Suprapubic skin (tissue), 4 donors: ENCODE results near the gene WDR90. TPM values are rescaled to one million over a fixed set of nuclear protein-coding genes. Genes with fewer than 3 reads are reported as not detected.

Experiments
- DNase-seq, 2 donors: peaks; one replicate each; pipeline ENCODE4 v3.0.0-alpha.2; 2019; ENCODE audit warnings: low spot score in 2 of 2
- H3K27ac ChIP-seq: fragments of 200-600 bp; sonication (generic); one replicate; pipeline ENCODE4 v1.5.1; 2019
- H3K27me3 ChIP-seq: fragments of 200-600 bp; sonication (generic); one replicate; pipeline ENCODE4 v1.5.1; 2019
- H3K36me3 ChIP-seq: fragments of 200-600 bp; sonication (generic); one replicate; pipeline ENCODE4 v1.5.1; 2019
- H3K4me1 ChIP-seq: fragments of 200-600 bp; sonication (generic); one replicate; pipeline ENCODE4 v1.5.1; 2019
- H3K4me3 ChIP-seq: fragments of 200-600 bp; sonication (generic); one replicate; pipeline ENCODE4 v1.5.1; 2019; ENCODE audit warnings: mild to moderate bottlenecking
- H3K9me3 ChIP-seq: fragments of 200-600 bp; sonication (generic); one replicate; pipeline ENCODE4 v1.5.1; 2019
- EP300 ChIP-seq: sonication (generic); formaldehyde crosslinking; IDR thresholded peaks from one replicate; pipeline ENCODE4 v1.6.1; 2017; ENCODE audit warnings: antibody characterized with exemption
- POLR2A ChIP-seq, 2 donors: fragments of 450-650 bp; IDR thresholded peaks; one replicate each; pipeline ENCODE4 v1.6.1; 2017; ENCODE audit warnings: antibody characterized with exemption in 2 of 2, mild to moderate bottlenecking in 2 of 2, moderate library complexity in 2 of 2
- POLR2AphosphoS5 ChIP-seq, 3 donors: sonication (generic); formaldehyde crosslinking; IDR thresholded peaks; one replicate each; pipeline ENCODE4 v1.6.1; 2017; ENCODE audit warnings: antibody characterized with exemption in 3 of 3
- WGBS: methylation state at CpG from one replicate; pipeline ENCODE4 v1.1.5; 2018; 5-methylcytosine and 5-hydroxymethylcytosine counted together
- total RNA-seq, 4 donors: library from RNA; depleted of rRNA; stranded (reverse); fragments of >200 nt; gene quantifications; one replicate each; pipeline ENCODE4 v1.1.0, GENCODE V29; 2016
- TF ChIP-seq, protein P1 (sequence below), 2 donors: fragments of 200-600 bp in 1 of 2; fragments of 450-650 bp in 1 of 2; sonication (generic) in 1 of 2; IDR thresholded peaks; one replicate each; pipeline ENCODE4 v1.5.1; 2016 to 2019; ENCODE audit warnings: antibody characterized with exemption in 2 of 2, mild to moderate bottlenecking in 1 of 2, moderate library complexity in 1 of 2

The WDR90 gene
- total RNA-seq, 4 donors from 2014 or later, result 18.3 to 63.0 (median 32.2) TPM

DNA sequence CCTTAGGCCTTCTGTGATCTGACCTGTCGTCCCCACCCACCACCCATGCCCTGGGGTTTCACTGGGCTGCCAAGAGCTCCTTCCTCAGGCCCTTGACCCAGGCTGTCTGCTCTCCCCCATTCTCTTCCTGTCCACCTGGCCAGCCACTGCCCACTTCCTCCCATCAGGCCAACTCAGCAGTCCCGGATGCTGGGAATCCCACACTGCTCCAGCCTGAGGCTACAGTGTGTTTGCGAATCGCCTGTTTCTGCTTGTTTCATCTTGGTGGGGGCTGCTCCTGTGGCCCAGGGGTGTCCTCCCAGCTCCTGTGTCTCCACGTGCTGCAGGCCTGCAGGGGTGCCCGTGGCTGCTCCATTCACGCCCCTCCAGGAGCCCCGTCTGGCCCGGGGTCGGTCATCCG lies 64.9 kb downstream of the WDR90 start:
- H3K4me1 ChIP-seq, result peaks cover 26% of the 10 kb centered on the region
- H3K27me3 ChIP-seq, result peaks cover 67% of the 10 kb centered on the region
- H3K36me3 ChIP-seq, result no peaks in the 10 kb centered on the region
- 63% methylated on average over 1 of the region's 11 CpGs for WGBS
- H3K27ac ChIP-seq, result no peak overlapping the region
- no peak for TF ChIP-seq POLR2A (IDR thresholded peaks at IDR 0.05)
- TF ChIP-seq EP300, result no peak
- TF ChIP-seq, protein P1, sequence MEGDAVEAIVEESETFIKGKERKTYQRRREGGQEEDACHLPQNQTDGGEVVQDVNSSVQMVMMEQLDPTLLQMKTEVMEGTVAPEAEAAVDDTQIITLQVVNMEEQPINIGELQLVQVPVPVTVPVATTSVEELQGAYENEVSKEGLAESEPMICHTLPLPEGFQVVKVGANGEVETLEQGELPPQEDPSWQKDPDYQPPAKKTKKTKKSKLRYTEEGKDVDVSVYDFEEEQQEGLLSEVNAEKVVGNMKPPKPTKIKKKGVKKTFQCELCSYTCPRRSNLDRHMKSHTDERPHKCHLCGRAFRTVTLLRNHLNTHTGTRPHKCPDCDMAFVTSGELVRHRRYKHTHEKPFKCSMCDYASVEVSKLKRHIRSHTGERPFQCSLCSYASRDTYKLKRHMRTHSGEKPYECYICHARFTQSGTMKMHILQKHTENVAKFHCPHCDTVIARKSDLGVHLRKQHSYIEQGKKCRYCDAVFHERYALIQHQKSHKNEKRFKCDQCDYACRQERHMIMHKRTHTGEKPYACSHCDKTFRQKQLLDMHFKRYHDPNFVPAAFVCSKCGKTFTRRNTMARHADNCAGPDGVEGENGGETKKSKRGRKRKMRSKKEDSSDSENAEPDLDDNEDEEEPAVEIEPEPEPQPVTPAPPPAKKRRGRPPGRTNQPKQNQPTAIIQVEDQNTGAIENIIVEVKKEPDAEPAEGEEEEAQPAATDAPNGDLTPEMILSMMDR (IDR thresholded peaks at IDR 0.05), result no peak
- no peak overlapping the region for H3K4me3 ChIP-seq
- DNase-seq, result no peak
- no peaks in the 10 kb centered on the region for H3K9me3 ChIP-seq

DNA sequence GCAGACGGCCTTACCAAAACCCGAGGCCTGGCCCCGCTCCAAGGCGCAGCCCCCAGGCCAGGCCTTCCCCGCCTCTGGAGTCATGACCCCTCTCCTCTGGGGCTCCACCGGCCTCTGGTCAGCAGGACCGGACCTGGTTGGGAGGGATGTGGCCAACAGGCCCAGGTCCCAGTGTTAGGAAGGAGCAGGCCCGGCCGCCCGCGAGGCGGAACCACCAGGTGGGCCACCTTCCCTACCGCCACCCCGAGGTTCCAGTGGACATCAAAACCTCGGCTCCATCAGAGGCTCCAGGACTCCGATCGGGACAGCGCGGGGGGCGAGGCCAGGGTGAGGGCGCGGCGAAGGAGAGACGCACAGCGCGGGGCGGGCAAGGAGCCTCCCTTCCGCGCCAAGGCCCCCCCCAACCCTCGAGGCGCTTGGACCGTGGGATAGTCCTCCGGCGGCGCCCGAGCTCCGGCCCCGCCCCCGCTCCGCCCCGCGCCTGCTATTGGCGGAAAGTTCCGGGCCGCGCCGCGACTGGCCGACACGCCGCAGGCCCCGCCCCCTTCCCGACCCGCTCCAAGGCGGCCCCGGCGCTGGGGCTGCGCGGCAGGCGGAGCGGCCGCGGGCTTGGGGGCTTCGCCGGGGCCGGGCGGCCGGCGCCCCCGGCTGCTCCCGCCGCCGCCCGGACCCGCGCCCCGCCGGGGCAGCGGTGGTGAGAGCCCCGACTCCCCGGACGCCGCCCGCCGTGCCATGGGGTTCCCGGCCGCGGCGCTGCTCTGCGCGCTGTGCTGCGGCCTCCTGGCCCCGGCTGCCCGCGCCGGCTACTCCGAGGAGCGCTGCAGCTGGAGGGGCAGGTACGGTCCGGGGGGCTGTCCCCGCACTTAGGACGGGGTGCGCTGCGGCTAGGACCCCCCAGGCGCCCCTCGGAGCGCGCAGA lies 65.7 kb downstream of the WDR90 start, which contains the start of gene METRN:
METRN (plus strand) TSS at position 561 of the 919 bp plus-strand sequence; CDS start at position 733, 172 bp downstream.
- H3K36me3 ChIP-seq, result no peaks in the 10 kb centered on the region
- peak within 1 kb of the TSS; percentile 76 for H3K4me3 ChIP-seq
- H3K27me3 ChIP-seq, result peaks cover 60% of the 10 kb centered on the region
- 7% methylated on average over 62 of the region's 108 CpGs for WGBS
- TF ChIP-seq EP300, result no peak
- peak; percentile 92 to 94 for DNase-seq
- peaks cover 27% of the 10 kb centered on the region for H3K4me1 ChIP-seq
- no peak within 1 kb of the TSS for H3K27ac ChIP-seq
- H3K9me3 ChIP-seq, result no peaks in the 10 kb centered on the region

GRCh38 chr16:715477-716199 lies 66.5 kb downstream of the WDR90 start:
- no peak overlapping the region for H3K27ac ChIP-seq
- peak overlapping the region; percentile 76 for H3K4me3 ChIP-seq
- 4% methylated on average over 8 of the region's 74 CpGs for WGBS
- H3K9me3 ChIP-seq, result no peaks in the 10 kb centered on the region
- no peak for DNase-seq
- H3K4me1 ChIP-seq, result peaks cover 35% of the 10 kb centered on the region
- TF ChIP-seq EP300 (no peak), POLR2A (IDR thresholded peaks at IDR 0.05) (no peak), POLR2AphosphoS5 (IDR thresholded peaks at IDR 0.05) (no peak)
- TF ChIP-seq, protein P1 (IDR thresholded peaks at IDR 0.05), result no peak
- no peaks in the 10 kb centered on the region for H3K36me3 ChIP-seq
- H3K27me3 ChIP-seq, result peaks cover 52% of the 10 kb centered on the region

GRCh38 chr16:716200-716568 lies 67.0 kb downstream of the WDR90 start:
- peak overlapping the region; percentile 76 for H3K4me3 ChIP-seq
- H3K9me3 ChIP-seq, result no peaks in the 10 kb centered on the region
- WGBS, result no CpG with 5 or more reads among the region's 12 CpGs
- H3K27ac ChIP-seq, result no peak overlapping the region
- H3K4me1 ChIP-seq, result peaks cover 40% of the 10 kb centered on the region
- DNase-seq, result no peak
- no peak for TF ChIP-seq POLR2A (IDR thresholded peaks at IDR 0.05)
- TF ChIP-seq POLR2AphosphoS5 (IDR thresholded peaks at IDR 0.05), result no peak
- TF ChIP-seq EP300, result no peak
- TF ChIP-seq, protein P1 (IDR thresholded peaks at IDR 0.05), result no peak
- H3K36me3 ChIP-seq, result no peaks in the 10 kb centered on the region
- H3K27me3 ChIP-seq, result peaks cover 46% of the 10 kb centered on the region

GRCh38 chr16:716768-717325 lies 67.7 kb downstream of the WDR90 start:
- H3K36me3 ChIP-seq, result no peaks in the 10 kb centered on the region
- WGBS, result no CpG with 5 or more reads among the region's 29 CpGs
- H3K27me3 ChIP-seq, result peaks cover 40% of the 10 kb centered on the region
- H3K27ac ChIP-seq, result no peak overlapping the region
- no peak for DNase-seq
- no peaks in the 10 kb centered on the region for H3K9me3 ChIP-seq
- H3K4me1 ChIP-seq, result peaks cover 44% of the 10 kb centered on the region
- H3K4me3 ChIP-seq, result no peak overlapping the region
- TF ChIP-seq POLR2A (IDR thresholded peaks at IDR 0.05) (no peak), POLR2AphosphoS5 (IDR thresholded peaks at IDR 0.05) (no peak), EP300 (no peak)
- TF ChIP-seq, protein P1 (IDR thresholded peaks at IDR 0.05), result no peak

Other genes with a start within 250 kb of the WDR90 start
- 10 to 100 TPM in 3 of 4 donors, 1 to 10 TPM in 1; 9.1 to 23.4 (median 12.3) TPM for gene DECR2, start 247.5 kb upstream of the WDR90 start, total RNA-seq
- gene RAB11FIP3, start 223.7 kb upstream of the WDR90 start, total RNA-seq, result 10 to 100 TPM; 20.7 to 62.5 (median 29.1) TPM
- gene CAPN15, start 121.7 kb upstream of the WDR90 start, total RNA-seq, result 10 to 100 TPM; 59.9 to 86.4 (median 75.2) TPM
- gene PRR35, start 89.0 kb upstream of the WDR90 start, total RNA-seq, result not detected
- gene NHLRC4, start 82.4 kb upstream of the WDR90 start, total RNA-seq, result under 1 TPM; 0.29 to 0.79 (median 0.35) TPM
- gene PIGQ, start 79.4 kb upstream of the WDR90 start, total RNA-seq, result 10 to 100 TPM; 36.9 to 54.6 (median 44.1) TPM
- 100 to 1,000 TPM in 3 of 4 donors, 10 to 100 TPM in 1; 77.8 to 116 (median 110) TPM for gene RAB40C, start 59.3 kb upstream of the WDR90 start, total RNA-seq
- 10 to 100 TPM in 1 of 4 donors, 1 to 10 TPM in 3; 1.2 to 12.6 (median 4.6) TPM for gene WFIKKN1, start 18.4 kb upstream of the WDR90 start, total RNA-seq
- gene METTL26, start 13.1 kb upstream of the WDR90 start, total RNA-seq, result 100 to 1,000 TPM in 1 of 4 donors, 10 to 100 TPM in 3; 72.2 to 138 (median 84.7) TPM
- gene MCRIP2, start 7.5 kb upstream of the WDR90 start, total RNA-seq, result 10 to 100 TPM; 10.3 to 29.8 (median 24.2) TPM
- 100 to 1,000 TPM in 2 of 4 donors, 10 to 100 TPM in 2; 66.9 to 156 (median 96.8) TPM for gene RHOT2, start 18.8 kb downstream of the WDR90 start, total RNA-seq
- 1 to 10 TPM; 1.2 to 8.9 (median 3.9) TPM for gene RHBDL1, start 26.3 kb downstream of the WDR90 start, total RNA-seq
- 100 to 1,000 TPM; 116 to 143 (median 125) TPM for gene STUB1, start 31.0 kb downstream of the WDR90 start, total RNA-seq
- 10 to 100 TPM; 47.0 to 87.4 (median 60.5) TPM for gene JMJD8, start 35.0 kb downstream of the WDR90 start, total RNA-seq
- gene WDR24, start 41.0 kb downstream of the WDR90 start, total RNA-seq, result 10 to 100 TPM; 12.3 to 18.7 (median 15.1) TPM
- 10 to 100 TPM; 13.7 to 23.1 (median 17.9) TPM for gene FBXL16, start 56.4 kb downstream of the WDR90 start, total RNA-seq
- 10 to 100 TPM; 10.0 to 30.9 (median 15.8) TPM for gene METRN, start 65.8 kb downstream of the WDR90 start, total RNA-seq
- 10 to 100 TPM; 13.0 to 29.4 (median 23.8) TPM for gene ANTKMT, start 71.8 kb downstream of the WDR90 start, total RNA-seq
- gene CCDC78, start 77.1 kb downstream of the WDR90 start, total RNA-seq, result 1 to 10 TPM in 1 of 4 donors, under 1 TPM in 2, not detected in 1; 0.64 to 2.4 (median 0.83) TPM
- gene HAGHL, start 77.7 kb downstream of the WDR90 start, total RNA-seq, result 1 to 10 TPM; 3.2 to 7.1 (median 4.8) TPM
- 100 to 1,000 TPM in 1 of 4 donors, 10 to 100 TPM in 3; 35.2 to 110 (median 52.0) TPM for gene CIAO3, start 91.6 kb downstream of the WDR90 start, total RNA-seq
- gene MSLN, start 111.4 kb downstream of the WDR90 start, total RNA-seq, result 1 to 10 TPM in 1 of 4 donors, under 1 TPM in 2, not detected in 1; 0.31 to 7.3 (median 0.49) TPM
- gene RPUSD1, start 139.0 kb downstream of the WDR90 start, total RNA-seq, result 10 to 100 TPM; 13.6 to 27.1 (median 21.8) TPM
- 10 to 100 TPM; 12.6 to 22.3 (median 17.3) TPM for gene CHTF18, start 139.3 kb downstream of the WDR90 start, total RNA-seq
- gene GNG13, start 151.4 kb downstream of the WDR90 start, total RNA-seq, result not detected